HepG2 (cell line): ENCODE measurements around the gene ELOVL2. TPM values are rescaled to one million over a fixed set of nuclear protein-coding genes. Genes with fewer than 3 reads are reported as not detected.

Experiments
- CHD2 ChIP-seq: IDR thresholded peaks from 2 replicates; pipeline ENCODE4 v1.6.1; 2011; ENCODE audit warnings: low read depth, low read length, improper control_type of control experiment
- DRAP1 ChIP-seq: IDR thresholded peaks from 2 replicates; pipeline ENCODE4 v1.6.1; 2016; ENCODE audit warnings: missing genetic modification reagents, missing compliant biosample characterization
- FOXK1 ChIP-seq: sonication (generic); formaldehyde crosslinking; IDR thresholded peaks from 2 replicates; pipeline ENCODE4 v1.4.0; 2020; ENCODE audit warnings: low read depth, missing genetic modification reagents, borderline replicate concordance
- HOXA3 ChIP-seq: sonication (generic); formaldehyde crosslinking; IDR thresholded peaks from 2 replicates; pipeline ENCODE4 v1.5.0; 2020; ENCODE audit warnings: missing genetic modification reagents
- KIAA2018 ChIP-seq: sonication (generic); formaldehyde crosslinking; IDR thresholded peaks from 2 replicates; pipeline ENCODE4 v1.5.0; 2020; ENCODE audit warnings: mild to moderate bottlenecking, missing genetic modification reagents, borderline replicate concordance
- MAF1 ChIP-seq: sonication (generic); formaldehyde crosslinking; IDR thresholded peaks from 2 replicates; pipeline ENCODE4 v1.5.0; 2020; ENCODE audit warnings: missing genetic modification reagents, borderline replicate concordance
- MED8 ChIP-seq: sonication (generic); formaldehyde crosslinking; IDR thresholded peaks from 2 replicates; pipeline ENCODE4 v1.8.1; 2023; ENCODE audit warnings: mild to moderate bottlenecking, missing genetic modification reagents; ENCODE audit not compliant: insufficient replicate concordance
- NR2C2 ChIP-seq: sonication (generic); formaldehyde crosslinking; IDR thresholded peaks from 2 replicates; pipeline ENCODE4 v1.4.0; 2020; ENCODE audit warnings: missing genetic modification reagents, mild to moderate bottlenecking, moderate library complexity, borderline replicate concordance
- SOX13 ChIP-seq, 3 experiments: fragments of 450-650 bp in 1 of 3; sonication (generic) in 1 of 3; formaldehyde crosslinking in 1 of 3; IDR thresholded peaks in 2 of 3; conservative IDR thresholded peaks in 1 of 3; 2 replicates each; pipeline versions ENCODE4 v1.5.0 to v1.6.1; 2016 to 2020; ENCODE audit warnings: antibody characterized with exemption in 1 of 3, mild to moderate bottlenecking in 1 of 3, missing compliant biosample characterization in 1 of 3, missing genetic modification reagents in 1 of 3, moderate library complexity in 1 of 3
- SOX5 ChIP-seq: IDR thresholded peaks from 2 replicates; pipeline ENCODE4 v1.6.1; 2016; ENCODE audit warnings: borderline replicate concordance
- ZFP36L1 ChIP-seq: sonication (generic); formaldehyde crosslinking; IDR thresholded peaks from 2 replicates; pipeline ENCODE4 v1.8.0; 2022; ENCODE audit warnings: mild to moderate bottlenecking, missing genetic modification reagents, moderate library complexity
- ZMYM2 ChIP-seq: sonication (generic); formaldehyde crosslinking; IDR thresholded peaks from 2 replicates; pipeline ENCODE4 v1.8.0; 2022; ENCODE audit warnings: mild to moderate bottlenecking, missing genetic modification reagents
- ZNF224 ChIP-seq: sonication (generic); formaldehyde crosslinking; IDR thresholded peaks from 2 replicates; pipeline ENCODE4 v1.5.0; 2020; ENCODE audit warnings: mild to moderate bottlenecking, missing genetic modification reagents
- ZNF501 ChIP-seq: sonication (generic); formaldehyde crosslinking; IDR thresholded peaks from 2 replicates; pipeline ENCODE4 v1.5.1; 2020; ENCODE audit warnings: mild to moderate bottlenecking, moderate library complexity, missing genetic modification reagents
- ZNF780A ChIP-seq: sonication (generic); formaldehyde crosslinking; IDR thresholded peaks from 2 replicates; pipeline ENCODE4 v1.8.0; 2022; ENCODE audit warnings: mild to moderate bottlenecking, missing genetic modification reagents, moderate library complexity
- polyA plus RNA-seq, 8 experiments: library from polyadenylated mRNA; depleted of rRNA in 3 of 8; stranded (reverse) in 7 of 8; unstranded in 1 of 8; fragments of >200 nt; fragmentation: Illumina TruSeq in 4 of 8; extraction: Trizol in 4 of 8; gene quantifications; 2 replicates each; pipeline versions ENCODE4 v1.2.1 to v1.2.3, GENCODE V29; 2011 to 2016; ENCODE audit warnings: low read depth in 4 of 8, missing spikeins in 1 of 8, mixed read lengths in 1 of 8; ENCODE audit not compliant: insufficient read depth in 1 of 8
- total RNA-seq, 5 experiments: library from RNA; depleted of rRNA; stranded (reverse); fragments of >200 nt; fragmentation: Illumina TruSeq; extraction: Trizol; gene quantifications; 2 replicates each; pipeline ENCODE4 v1.2.3, GENCODE V29; 2016; ENCODE audit warnings: low read depth in 1 of 5
- TF ChIP-seq, protein P1 (sequence below): sonication (generic); formaldehyde crosslinking; IDR thresholded peaks from 2 replicates; pipeline ENCODE4 v1.4.0; 2020; ENCODE audit warnings: missing genetic modification reagents, mild to moderate bottlenecking, borderline replicate concordance

ELOVL2 gene
- total and polyA plus RNA-seq, 2 of the 13 experiments (the other 11 are each of a cell fraction or from before 2014, with no cell fraction given): 43.6 to 65.4 TPM

GRCh38 chr6:11055127-11055627 lies 11.1 kb upstream of the ELOVL2 start (continued):
- TF ChIP-seq KIAA2018 (CRISPR knock-in tag): no peak
- peak; percentile 90 for TF ChIP-seq NR2C2 (CRISPR knock-in tag)
- TF ChIP-seq MAF1 (CRISPR knock-in tag): no peak
- TF ChIP-seq, protein P1, sequence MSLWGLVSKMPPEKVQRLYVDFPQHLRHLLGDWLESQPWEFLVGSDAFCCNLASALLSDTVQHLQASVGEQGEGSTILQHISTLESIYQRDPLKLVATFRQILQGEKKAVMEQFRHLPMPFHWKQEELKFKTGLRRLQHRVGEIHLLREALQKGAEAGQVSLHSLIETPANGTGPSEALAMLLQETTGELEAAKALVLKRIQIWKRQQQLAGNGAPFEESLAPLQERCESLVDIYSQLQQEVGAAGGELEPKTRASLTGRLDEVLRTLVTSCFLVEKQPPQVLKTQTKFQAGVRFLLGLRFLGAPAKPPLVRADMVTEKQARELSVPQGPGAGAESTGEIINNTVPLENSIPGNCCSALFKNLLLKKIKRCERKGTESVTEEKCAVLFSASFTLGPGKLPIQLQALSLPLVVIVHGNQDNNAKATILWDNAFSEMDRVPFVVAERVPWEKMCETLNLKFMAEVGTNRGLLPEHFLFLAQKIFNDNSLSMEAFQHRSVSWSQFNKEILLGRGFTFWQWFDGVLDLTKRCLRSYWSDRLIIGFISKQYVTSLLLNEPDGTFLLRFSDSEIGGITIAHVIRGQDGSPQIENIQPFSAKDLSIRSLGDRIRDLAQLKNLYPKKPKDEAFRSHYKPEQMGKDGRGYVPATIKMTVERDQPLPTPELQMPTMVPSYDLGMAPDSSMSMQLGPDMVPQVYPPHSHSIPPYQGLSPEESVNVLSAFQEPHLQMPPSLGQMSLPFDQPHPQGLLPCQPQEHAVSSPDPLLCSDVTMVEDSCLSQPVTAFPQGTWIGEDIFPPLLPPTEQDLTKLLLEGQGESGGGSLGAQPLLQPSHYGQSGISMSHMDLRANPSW: 0 out of 2 replicates have a peak, but pooled peaks have one; percentile 24
- peak; percentile 76; the same call in 1 of the 2 replicates for TF ChIP-seq SOX5 (CRISPR knock-in tag)
- no peak for TF ChIP-seq MED8 (CRISPR knock-in tag)
- TF ChIP-seq HOXA3 (CRISPR knock-in tag): no peak
- TF ChIP-seq FOXK1: no peak
- no peak for TF ChIP-seq ZNF224 (CRISPR knock-in tag)
- no peak for TF ChIP-seq SOX13 (IDR thresholded peaks at IDR 0.05)
- TF ChIP-seq SOX13 (CRISPR knock-in tag; conservative IDR thresholded peaks at IDR 0.05 in 1 of 2, IDR thresholded peaks at IDR 0.05 in 1 of 2): peak in 1 of 2 experiments; percentile 78; a peak in 2 of 4 replicates
- TF ChIP-seq DRAP1: no peak
- TF ChIP-seq ZNF780A (CRISPR knock-in tag): no peak
- no peak for TF ChIP-seq CHD2
- TF ChIP-seq ZMYM2 (CRISPR knock-in tag): no peak
- TF ChIP-seq ZNF501 (CRISPR knock-in tag): no peak
- TF ChIP-seq ZFP36L1: no peak
